ENCODE measurements around the gene TMEM129. TPM values are rescaled to one million over a fixed set of nuclear protein-coding genes. Genes with fewer than 3 reads are reported as not detected.
"Not testable (repeated sequence)": the region's sequence is repeated elsewhere in the genome, so short reads cannot be mapped to it uniquely, and the experiment has no call there.

The TMEM129 gene
- total and polyA plus RNA-seq, 9 donors, result 5.6 to 43.2 (median 40.3) TPM

DNA sequence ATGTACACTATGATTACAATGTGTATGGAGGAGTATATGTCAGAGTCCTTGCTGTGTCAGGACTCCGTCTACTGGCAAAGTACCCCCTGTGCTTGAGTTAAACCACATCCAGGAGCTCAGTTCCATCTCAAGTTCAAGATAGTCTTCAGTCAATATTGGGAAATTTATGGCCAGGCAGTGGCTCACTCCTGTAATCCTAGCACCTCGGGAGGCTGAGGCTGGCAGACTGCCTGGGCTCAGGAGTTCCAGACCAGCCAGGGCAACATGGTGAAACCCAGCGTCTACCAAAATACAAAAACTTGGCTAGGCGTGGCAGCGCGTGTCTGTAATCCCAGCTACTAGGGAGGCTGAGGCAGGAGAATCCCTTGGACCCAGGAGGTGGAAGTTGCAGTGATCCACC lies 14.8 kb downstream of the TMEM129 start:
- Histone ChIP-seq H3K36me3 (no peaks in the 10 kb centered on the region), H3K27me3 (no peaks in the 10 kb centered on the region), H3K9me3 (no peaks in the 10 kb centered on the region), H3K27ac (no peak overlapping the region), H3K4me1 (ENCODE audit: insufficient read depth) (peaks cover 4% of the 10 kb centered on the region), H3K4me3 (no peak overlapping the region)
- WGBS, 3 donors, result 89 to 91% (median 90%) methylated on average over 6 of the region's 6 CpGs
- intact Hi-C loops (cut with DNase I), result no loop called here
- TF ChIP-seq, protein P1, sequence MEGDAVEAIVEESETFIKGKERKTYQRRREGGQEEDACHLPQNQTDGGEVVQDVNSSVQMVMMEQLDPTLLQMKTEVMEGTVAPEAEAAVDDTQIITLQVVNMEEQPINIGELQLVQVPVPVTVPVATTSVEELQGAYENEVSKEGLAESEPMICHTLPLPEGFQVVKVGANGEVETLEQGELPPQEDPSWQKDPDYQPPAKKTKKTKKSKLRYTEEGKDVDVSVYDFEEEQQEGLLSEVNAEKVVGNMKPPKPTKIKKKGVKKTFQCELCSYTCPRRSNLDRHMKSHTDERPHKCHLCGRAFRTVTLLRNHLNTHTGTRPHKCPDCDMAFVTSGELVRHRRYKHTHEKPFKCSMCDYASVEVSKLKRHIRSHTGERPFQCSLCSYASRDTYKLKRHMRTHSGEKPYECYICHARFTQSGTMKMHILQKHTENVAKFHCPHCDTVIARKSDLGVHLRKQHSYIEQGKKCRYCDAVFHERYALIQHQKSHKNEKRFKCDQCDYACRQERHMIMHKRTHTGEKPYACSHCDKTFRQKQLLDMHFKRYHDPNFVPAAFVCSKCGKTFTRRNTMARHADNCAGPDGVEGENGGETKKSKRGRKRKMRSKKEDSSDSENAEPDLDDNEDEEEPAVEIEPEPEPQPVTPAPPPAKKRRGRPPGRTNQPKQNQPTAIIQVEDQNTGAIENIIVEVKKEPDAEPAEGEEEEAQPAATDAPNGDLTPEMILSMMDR (IDR thresholded peaks at IDR 0.05), result no peak
- TF ChIP-seq POLR2A (IDR thresholded peaks at IDR 0.05) (no peak), EP300 (IDR thresholded peaks at IDR 0.05) (no peak)
- peak in 1 of 5 donors; percentile 25 for DNase-seq

DNA sequence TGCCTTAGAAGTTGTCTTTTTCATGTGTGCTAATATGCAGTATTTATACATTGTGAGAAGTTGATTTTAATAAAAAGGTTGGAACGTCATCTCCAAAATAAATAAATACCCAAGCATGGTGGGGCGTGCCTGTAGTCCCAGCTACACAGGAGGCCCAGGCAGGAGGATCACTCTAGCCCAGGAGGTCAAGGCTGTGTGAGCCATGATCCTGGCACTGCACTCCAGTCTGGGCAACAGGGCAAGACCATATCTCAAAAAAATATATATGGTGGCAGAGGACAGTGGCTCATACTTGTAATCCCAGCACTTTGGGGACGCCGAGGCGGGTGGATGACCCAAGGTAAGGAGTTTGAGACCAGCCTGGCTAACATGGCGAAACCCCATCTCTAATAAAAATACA lies 15.4 kb downstream of the TMEM129 start:
- peaks cover 3% of the 10 kb centered on the region for H3K4me1 ChIP-seq (ENCODE audit: insufficient read depth)
- WGBS, 3 donors, result 94 to 97% (median 96%) methylated on average over 6 of the region's 6 CpGs
- no peaks in the 10 kb centered on the region for H3K9me3 ChIP-seq
- intact Hi-C loops (cut with DNase I), result no loop called here
- TF ChIP-seq POLR2A (IDR thresholded peaks at IDR 0.05), result no peak
- no peak for TF ChIP-seq EP300 (IDR thresholded peaks at IDR 0.05)
- TF ChIP-seq, protein P1 (IDR thresholded peaks at IDR 0.05), result no peak
- DNase-seq, result no peak
- no peak overlapping the region for H3K4me3 ChIP-seq
- no peak overlapping the region for H3K27ac ChIP-seq
- no peaks in the 10 kb centered on the region for H3K36me3 ChIP-seq
- no peaks in the 10 kb centered on the region for H3K27me3 ChIP-seq

GRCh38 chr4:1703867-1704266 lies 17.3 kb downstream of the TMEM129 start:
- TF ChIP-seq POLR2A (IDR thresholded peaks at IDR 0.05) (no peak), EP300 (IDR thresholded peaks at IDR 0.05) (no peak)
- TF ChIP-seq, protein P1 (IDR thresholded peaks at IDR 0.05), result no peak
- no peak overlapping the region for H3K27ac ChIP-seq
- H3K36me3 ChIP-seq, result no peaks in the 10 kb centered on the region
- intact Hi-C loops (cut with DNase I), result no loop called here
- no peaks in the 10 kb centered on the region for H3K27me3 ChIP-seq
- 76 to 83% (median 76%) methylated on average over 1 of the region's 1 CpG for WGBS, 3 donors
- DNase-seq, result peak in 1 of 5 donors; percentile 20
- H3K4me3 ChIP-seq, result no peak overlapping the region
- no peaks in the 10 kb centered on the region for H3K4me1 ChIP-seq (ENCODE audit: insufficient read depth)
- no peaks in the 10 kb centered on the region for H3K9me3 ChIP-seq

DNA sequence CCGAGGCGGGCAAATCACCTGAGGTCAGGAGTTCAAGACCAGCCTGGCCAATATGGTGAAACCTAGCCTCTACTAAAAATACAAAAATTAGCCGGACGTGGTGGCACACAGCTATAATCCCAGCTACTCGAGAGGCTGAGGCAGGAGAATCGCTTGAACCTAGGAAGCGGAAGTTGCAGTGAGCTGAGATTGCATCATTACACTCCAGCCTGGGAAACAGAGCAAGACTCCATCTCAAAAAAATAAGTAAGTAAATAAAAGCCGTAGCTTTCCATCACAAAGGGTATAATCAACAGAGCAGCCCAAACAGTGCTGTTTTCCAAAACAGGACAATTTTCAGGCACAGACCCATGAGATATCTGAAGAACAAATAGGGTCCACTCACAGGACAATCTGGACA lies 19.5 kb downstream of the TMEM129 start:
- H3K4me1 ChIP-seq (ENCODE audit: insufficient read depth); H3K27ac ChIP-seq; DNase-seq; intact Hi-C loops (cut with DNase I); H3K27me3 ChIP-seq; H3K4me3 ChIP-seq; H3K36me3 ChIP-seq; H3K9me3 ChIP-seq: not testable (repeated sequence)
- WGBS, 3 donors, result 85 to 95% (median 90%) methylated on average over 8 of the region's 8 CpGs

- intact Hi-C loops (cut with DNase I), result loop anchor here in 1 of 4 donors (2.0 kb wide), 1 partner anchor 29 kb away; no protein-coding TSS in a partner anchor
- Histone ChIP-seq H3K27ac (no peak overlapping the region), H3K27me3 (no peaks in the 10 kb centered on the region), H3K4me1 (ENCODE audit: insufficient read depth) (no peaks in the 10 kb centered on the region), H3K9me3 (no peaks in the 10 kb centered on the region), H3K36me3 (no peaks in the 10 kb centered on the region), H3K4me3 (no peak overlapping the region)
- 39 to 56% (median 51%) methylated on average over 5 of the region's 5 CpGs for WGBS, 3 donors
- DNase-seq, result no peak
- TF ChIP-seq, protein P1 (IDR thresholded peaks at IDR 0.05), result no peak
- no peak for TF ChIP-seq EP300 (IDR thresholded peaks at IDR 0.05)
Observed at GRCh38 chr4:1695913-1696312, 25.2 kb downstream of the TMEM129 start.

All from ovary (tissue), 9 donors.